C4-2B (cell line): ENCODE data around the gene NKD1.

Experiments used
- ZFX ChIP-seq: fragments of 450-650 bp; IDR thresholded peaks from 2 replicates; pipeline ENCODE4 v1.6.1; 2017
- TF ChIP-seq, protein P1 (sequence below): fragments of 450-650 bp; conservative IDR thresholded peaks from 2 replicates; pipeline ENCODE4 v1.5.1; 2017; ENCODE audit warnings: mild to moderate bottlenecking

DNA sequence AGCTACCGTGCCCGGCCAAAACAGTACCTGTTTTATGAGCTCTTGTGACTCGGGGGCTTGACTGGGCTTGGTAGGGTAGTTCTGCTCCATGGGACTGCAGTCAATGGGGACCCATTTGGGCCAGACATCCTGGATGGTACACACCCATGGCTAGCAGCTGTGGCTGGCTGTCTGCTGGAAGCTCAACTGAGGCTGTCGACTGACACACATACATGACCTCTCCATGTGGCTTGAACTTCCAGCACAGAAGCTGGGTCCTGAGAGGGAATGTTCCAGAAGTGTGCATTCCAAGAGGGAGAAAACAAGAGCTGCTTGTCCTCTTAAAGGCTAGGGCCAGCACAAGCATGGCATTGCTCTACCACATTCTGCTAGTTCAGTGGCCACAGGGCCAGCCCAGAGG lies 14.9 kb upstream of the NKD1 start:
- TF ChIP-seq, protein P1, sequence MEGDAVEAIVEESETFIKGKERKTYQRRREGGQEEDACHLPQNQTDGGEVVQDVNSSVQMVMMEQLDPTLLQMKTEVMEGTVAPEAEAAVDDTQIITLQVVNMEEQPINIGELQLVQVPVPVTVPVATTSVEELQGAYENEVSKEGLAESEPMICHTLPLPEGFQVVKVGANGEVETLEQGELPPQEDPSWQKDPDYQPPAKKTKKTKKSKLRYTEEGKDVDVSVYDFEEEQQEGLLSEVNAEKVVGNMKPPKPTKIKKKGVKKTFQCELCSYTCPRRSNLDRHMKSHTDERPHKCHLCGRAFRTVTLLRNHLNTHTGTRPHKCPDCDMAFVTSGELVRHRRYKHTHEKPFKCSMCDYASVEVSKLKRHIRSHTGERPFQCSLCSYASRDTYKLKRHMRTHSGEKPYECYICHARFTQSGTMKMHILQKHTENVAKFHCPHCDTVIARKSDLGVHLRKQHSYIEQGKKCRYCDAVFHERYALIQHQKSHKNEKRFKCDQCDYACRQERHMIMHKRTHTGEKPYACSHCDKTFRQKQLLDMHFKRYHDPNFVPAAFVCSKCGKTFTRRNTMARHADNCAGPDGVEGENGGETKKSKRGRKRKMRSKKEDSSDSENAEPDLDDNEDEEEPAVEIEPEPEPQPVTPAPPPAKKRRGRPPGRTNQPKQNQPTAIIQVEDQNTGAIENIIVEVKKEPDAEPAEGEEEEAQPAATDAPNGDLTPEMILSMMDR: no peak
- no peak for TF ChIP-seq ZFX
